Retinal pigment epithelial cell (primary cell): Measurements from ENCODE around the gene HES3.

ENCODE experiments used
- DNase-seq: peaks from one replicate; pipeline ENCODE4 v3.0.0-alpha.2; 2010; ENCODE audit warnings: low read depth
- H3K4me3 ChIP-seq: 2 replicates; pipeline ENCODE4 v1.5.1; 2011; ENCODE audit warnings: mild to moderate bottlenecking, low read length, control low read depth, moderate library complexity
- TF ChIP-seq, protein P1 (sequence below): conservative IDR thresholded peaks from 2 replicates; pipeline ENCODE4 v1.5.1; 2011; ENCODE audit warnings: low read depth, low read length, control low read depth, inconsistent platforms

Gene HES3

GRCh38 chr1:6282577-6283270 lies 38.7 kb downstream of the HES3 start:
- H3K4me3 ChIP-seq: no peak overlapping the region
- DNase-seq: no peak
- TF ChIP-seq, protein P1, sequence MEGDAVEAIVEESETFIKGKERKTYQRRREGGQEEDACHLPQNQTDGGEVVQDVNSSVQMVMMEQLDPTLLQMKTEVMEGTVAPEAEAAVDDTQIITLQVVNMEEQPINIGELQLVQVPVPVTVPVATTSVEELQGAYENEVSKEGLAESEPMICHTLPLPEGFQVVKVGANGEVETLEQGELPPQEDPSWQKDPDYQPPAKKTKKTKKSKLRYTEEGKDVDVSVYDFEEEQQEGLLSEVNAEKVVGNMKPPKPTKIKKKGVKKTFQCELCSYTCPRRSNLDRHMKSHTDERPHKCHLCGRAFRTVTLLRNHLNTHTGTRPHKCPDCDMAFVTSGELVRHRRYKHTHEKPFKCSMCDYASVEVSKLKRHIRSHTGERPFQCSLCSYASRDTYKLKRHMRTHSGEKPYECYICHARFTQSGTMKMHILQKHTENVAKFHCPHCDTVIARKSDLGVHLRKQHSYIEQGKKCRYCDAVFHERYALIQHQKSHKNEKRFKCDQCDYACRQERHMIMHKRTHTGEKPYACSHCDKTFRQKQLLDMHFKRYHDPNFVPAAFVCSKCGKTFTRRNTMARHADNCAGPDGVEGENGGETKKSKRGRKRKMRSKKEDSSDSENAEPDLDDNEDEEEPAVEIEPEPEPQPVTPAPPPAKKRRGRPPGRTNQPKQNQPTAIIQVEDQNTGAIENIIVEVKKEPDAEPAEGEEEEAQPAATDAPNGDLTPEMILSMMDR: no peak

GRCh38 chr1:6285336-6285735 lies 41.4 kb downstream of the HES3 start:
- DNase-seq: no peak
- H3K4me3 ChIP-seq: no peak overlapping the region
- TF ChIP-seq, protein P1: no peak

- TF ChIP-seq, protein P1: no peak
- no peak for DNase-seq
These were observed 42.3 kb downstream of the HES3 start for GRCh38 chr1:6286266-6286665.

GRCh38 chr1:6287029-6287428 lies 43.0 kb downstream of the HES3 start:
- no peak overlapping the region for H3K4me3 ChIP-seq
- TF ChIP-seq, protein P1: no peak
- DNase-seq: no peak

More at GRCh38 chr1:6286266-6286665, 42.3 kb downstream of the HES3 start:
- no peak overlapping the region for H3K4me3 ChIP-seq

GRCh38 chr1:6287431-6287886 lies 43.5 kb downstream of the HES3 start:
- H3K4me3 ChIP-seq: no peak overlapping the region
- no peak for DNase-seq
- TF ChIP-seq, protein P1: no peak

GRCh38 chr1:6288026-6288425 lies 44.0 kb downstream of the HES3 start:
- DNase-seq: no peak
- TF ChIP-seq, protein P1: no peak
- no peak overlapping the region for H3K4me3 ChIP-seq

DNA sequence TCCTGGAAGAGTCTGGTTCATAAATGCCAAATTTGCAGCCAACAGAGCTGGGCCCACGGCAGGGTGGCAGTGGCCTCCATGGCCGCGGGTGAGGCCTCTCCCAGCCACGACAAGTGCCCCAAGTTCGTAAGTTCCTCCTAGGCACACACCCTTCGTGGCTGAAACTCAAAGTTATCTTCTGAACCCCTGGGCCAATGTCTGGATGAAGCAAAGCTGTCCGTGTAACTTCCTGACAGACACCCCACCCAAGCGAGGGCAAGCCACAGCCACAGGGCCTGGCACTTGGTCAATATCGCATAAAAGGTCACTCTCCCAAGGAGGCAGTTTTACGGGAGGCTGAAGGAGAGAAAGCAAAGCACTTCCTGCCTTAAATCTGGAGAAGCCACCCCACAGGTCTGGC lies 44.7 kb downstream of the HES3 start:
- TF ChIP-seq, protein P1: no peak
- no peak for DNase-seq
- H3K4me3 ChIP-seq: no peak overlapping the region
